GM19193 (cell line): ENCODE results near the gene CSNK1D.

Experiments
- POLR2A ChIP-seq: IDR thresholded peaks from 4 replicates; pipeline ENCODE4 v1.6.1; 2011; ENCODE audit not compliant: insufficient read depth, insufficient read length; ENCODE audit errors: extremely low read depth

Gene CSNK1D

GRCh38 chr17:82273327-82274133, at the start of gene CSNK1D:
Gene CSNK1D (minus strand): TSS chr17:82273700. CDS start chr17:82273381, 319 bp downstream.
- peak; percentile 78 for TF ChIP-seq POLR2A

- no peak for TF ChIP-seq POLR2A
Measured at GRCh38 chr17:82322526-82323453, 49.3 kb upstream of the CSNK1D start.

- no peak for TF ChIP-seq POLR2A
Measured at GRCh38 chr17:82321947-82322466, 48.5 kb upstream of the CSNK1D start.

- no peak for TF ChIP-seq POLR2A
Measured at GRCh38 chr17:82320956-82321927, 47.7 kb upstream of the CSNK1D start.

- no peak for TF ChIP-seq POLR2A
Measured at GRCh38 chr17:82320140-82320840, 46.8 kb upstream of the CSNK1D start.

GRCh38 chr17:82319619-82320062, 46.1 kb upstream of the CSNK1D start:
- TF ChIP-seq POLR2A = no peak

GRCh38 chr17:82318772-82319606, 45.5 kb upstream of the CSNK1D start:
- TF ChIP-seq POLR2A = no peak

GRCh38 chr17:82318169-82318498, 44.6 kb upstream of the CSNK1D start:
- TF ChIP-seq POLR2A = no peak

GRCh38 chr17:82317394-82318168, 44.1 kb upstream of the CSNK1D start, which contains the start of gene CD7:
Gene CD7 (minus strand): TSS chr17:82317608. CDS start chr17:82317495, 113 bp downstream.
- no peak for TF ChIP-seq POLR2A

- TF ChIP-seq POLR2A = no peak
Measured at GRCh38 chr17:82316651-82317393, 43.3 kb upstream of the CSNK1D start.

- no peak for TF ChIP-seq POLR2A
Measured at GRCh38 chr17:82315703-82316358, 42.3 kb upstream of the CSNK1D start.
